Parietal lobe (tissue), 2 donors: ENCODE results near the gene HOXC12. TPM values are rescaled to one million over a fixed set of nuclear protein-coding genes. Genes with fewer than 3 reads are reported as not detected.

Source experiments
- small RNA-seq: library from RNA; depleted of rRNA; stranded (forward); fragments of <200 nt; gene quantifications from one replicate; pipeline ENCODE3, GENCODE V24; 2014; ENCODE audit warnings: low replicate concordance
- total RNA-seq: library from RNA; depleted of rRNA; stranded (reverse); fragments of >200 nt; gene quantifications from one replicate; pipeline ENCODE4 v1.2.3, GENCODE V29; 2014

HOXC12 gene, protein sequence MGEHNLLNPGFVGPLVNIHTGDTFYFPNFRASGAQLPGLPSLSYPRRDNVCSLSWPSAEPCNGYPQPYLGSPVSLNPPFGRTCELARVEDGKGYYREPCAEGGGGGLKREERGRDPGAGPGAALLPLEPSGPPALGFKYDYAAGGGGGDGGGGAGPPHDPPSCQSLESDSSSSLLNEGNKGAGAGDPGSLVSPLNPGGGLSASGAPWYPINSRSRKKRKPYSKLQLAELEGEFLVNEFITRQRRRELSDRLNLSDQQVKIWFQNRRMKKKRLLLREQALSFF
- not detected for total RNA-seq

DNA sequence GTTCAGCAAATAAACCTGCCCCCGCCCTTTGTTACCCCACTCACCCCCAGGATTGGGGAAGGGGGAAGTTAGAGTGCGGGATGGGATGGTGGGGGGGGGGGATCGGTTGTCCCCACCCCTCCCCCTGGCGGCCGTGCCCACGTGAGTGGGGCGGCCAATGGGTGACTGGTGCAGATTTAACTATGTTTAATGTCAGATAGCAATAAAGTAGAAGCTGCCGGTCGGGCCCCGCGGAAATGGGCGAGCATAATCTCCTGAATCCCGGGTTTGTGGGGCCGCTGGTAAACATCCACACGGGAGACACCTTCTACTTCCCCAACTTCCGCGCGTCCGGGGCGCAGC is at the start of gene HOXC12:
HOXC12 (plus strand) TSS at position 210 of the 342 bp plus-strand sequence; CDS start at position 237, 27 bp downstream.

DNA sequence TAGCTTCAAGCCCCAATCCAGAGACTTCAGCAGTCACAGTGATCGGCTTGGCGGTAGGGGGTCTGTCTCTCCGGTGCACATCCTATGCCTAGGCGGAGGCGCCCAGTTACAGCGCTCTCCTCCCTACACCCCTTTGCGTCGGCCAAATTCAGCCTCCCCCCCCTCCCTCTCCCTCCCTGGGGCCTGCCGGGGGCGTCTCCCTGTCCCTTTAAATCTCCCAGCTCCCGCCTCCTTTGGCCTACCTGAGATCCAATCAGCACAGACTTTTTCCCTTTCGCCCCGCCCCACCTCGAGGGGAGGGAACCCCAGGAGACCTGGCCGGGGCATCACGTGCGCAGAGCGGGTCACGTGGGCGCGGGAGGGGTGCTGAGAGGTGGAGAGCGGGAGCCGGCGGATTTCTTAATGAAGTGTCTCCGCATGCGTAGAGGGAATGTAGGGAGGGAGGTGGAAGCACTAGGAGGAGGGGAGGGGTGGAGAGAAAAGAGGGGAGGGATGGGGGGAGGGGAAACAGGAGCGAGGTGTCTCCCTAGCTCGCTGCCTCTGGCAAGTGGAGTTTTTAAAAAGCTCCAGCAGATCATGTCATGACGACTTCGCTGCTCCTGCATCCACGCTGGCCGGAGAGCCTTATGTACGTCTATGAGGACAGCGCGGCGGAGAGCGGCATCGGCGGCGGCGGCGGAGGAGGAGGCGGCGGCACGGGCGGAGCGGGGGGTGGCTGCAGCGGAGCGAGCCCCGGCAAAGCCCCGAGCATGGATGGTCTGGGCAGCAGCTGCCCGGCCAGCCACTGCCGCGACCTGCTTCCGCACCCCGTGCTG is 16.2 kb upstream of the HOXC12 start, which contains the start of gene HOXC13:
HOXC13 (plus strand) TSS at position 506 of the 815 bp plus-strand sequence; CDS start at position 582, 76 bp downstream.

DNA sequence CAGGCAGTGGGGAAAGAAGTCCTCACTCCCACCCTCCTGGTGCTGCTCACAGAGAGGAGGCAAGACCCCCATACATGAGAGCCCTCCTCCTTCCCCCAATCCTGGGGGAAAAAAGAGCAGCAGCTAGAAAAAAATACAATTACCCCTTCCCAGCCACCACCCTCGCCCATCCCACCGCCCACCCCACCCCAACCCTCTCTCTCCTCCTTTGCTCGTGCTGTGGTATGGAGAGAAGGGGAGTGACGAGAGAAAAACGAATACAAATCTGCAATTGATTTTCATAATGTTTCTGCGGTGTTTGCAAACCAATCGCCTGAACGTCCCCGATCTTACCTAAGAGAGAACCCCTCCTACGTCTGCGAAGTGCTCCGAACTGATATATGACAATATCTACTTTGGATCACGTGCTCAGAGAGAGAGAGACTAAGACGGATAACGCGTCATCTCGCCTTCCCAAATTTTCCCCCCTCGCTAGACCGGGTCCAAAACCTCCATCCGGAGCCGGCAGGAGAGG is 18.1 kb downstream of the HOXC12 start, which contains the start of gene HOXC11:
HOXC11 (plus strand) TSS at position 405 of the 514 bp plus-strand sequence. CDS start 116 bp downstream, outside the sequence.

DNA sequence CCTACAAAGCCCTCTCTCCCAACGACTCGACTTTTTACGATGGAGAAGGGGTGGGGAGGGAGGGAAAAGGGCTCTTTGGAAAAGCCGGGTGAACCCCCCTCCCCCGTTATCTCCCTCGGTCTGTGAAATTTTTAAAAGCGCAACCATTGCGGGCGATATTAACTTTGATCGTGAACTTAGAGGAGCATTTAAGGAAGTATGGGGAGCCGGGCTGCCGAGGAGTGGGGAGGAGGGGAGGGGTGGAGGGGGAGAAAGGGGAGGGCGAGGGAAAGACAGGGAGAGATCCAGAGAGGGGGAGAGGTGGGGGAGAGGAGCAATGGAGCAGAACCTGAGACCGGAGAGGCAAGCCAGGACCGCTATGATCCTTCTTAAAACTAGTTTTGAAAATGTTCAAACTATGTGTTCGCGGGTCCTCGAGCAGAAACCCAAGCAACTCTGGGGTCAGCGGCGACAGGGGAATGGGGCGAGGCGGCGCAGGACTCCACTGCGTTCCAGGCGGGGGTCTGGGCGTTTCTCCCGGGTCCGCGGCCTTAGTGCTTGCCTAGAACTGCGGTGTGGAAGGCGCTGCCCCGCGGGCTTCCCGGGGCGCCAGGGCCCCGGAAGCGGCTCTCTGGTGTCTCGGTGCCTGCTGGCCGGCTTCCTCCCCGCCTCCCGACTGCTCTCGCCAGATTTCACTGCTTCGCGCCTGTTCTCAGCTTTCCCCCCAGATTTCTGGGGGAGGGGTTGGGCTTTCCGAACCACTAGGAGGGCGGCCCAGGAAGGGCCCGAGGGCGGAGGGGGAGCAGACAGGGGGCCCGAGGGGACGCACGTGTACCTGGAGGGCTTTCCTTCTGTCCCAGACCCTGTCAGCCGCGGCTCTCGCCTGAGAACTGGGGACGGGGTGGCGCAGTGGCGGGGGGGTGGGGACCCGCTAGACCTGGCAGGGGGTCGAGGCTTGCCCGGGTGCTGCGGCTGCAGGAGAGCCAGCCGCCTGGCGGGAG is 19.7 kb downstream of the HOXC12 start, which contains the start of gene HOTAIR:
HOTAIR (minus strand) TSS at position 871 of the 980 bp plus-strand sequence.

DNA sequence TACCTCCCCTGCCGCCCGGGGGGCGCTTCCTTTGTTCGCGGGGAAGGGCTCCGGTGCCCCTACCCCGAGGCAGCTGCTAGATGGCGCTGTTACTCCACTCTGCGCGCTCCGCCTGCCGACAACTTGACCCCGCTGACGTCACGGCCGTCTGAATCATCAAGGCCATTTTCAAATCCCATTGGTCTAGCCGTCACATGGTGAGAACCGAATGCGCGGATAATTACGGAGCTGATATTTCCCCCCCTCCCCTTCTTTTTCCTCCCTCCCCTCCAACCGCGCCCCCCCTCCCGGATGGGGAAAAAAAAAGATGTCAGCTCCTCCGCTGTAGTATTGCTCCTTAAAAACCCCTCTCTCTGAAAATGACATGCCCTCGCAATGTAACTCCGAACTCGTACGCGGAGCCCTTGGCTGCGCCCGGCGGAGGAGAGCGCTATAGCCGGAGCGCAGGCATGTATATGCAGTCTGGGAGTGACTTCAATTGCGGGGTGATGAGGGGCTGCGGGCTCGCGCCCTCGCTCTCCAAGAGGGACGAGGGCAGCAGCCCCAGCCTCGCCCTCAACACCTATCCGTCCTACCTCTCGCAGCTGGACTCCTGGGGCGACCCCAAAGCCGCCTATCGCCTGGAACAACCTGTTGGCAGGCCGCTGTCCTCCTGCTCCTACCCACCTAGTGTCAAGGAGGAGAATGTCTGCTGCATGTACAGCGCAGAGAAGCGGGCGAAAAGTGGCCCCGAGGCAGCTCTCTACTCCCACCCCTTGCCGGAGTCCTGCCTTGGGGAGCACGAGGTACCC is 30.4 kb downstream of the HOXC12 start, which contains the start of gene HOXC10:
HOXC10 (plus strand) TSS at position 246 of the 791 bp plus-strand sequence; CDS start at position 360, 114 bp downstream.

DNA sequence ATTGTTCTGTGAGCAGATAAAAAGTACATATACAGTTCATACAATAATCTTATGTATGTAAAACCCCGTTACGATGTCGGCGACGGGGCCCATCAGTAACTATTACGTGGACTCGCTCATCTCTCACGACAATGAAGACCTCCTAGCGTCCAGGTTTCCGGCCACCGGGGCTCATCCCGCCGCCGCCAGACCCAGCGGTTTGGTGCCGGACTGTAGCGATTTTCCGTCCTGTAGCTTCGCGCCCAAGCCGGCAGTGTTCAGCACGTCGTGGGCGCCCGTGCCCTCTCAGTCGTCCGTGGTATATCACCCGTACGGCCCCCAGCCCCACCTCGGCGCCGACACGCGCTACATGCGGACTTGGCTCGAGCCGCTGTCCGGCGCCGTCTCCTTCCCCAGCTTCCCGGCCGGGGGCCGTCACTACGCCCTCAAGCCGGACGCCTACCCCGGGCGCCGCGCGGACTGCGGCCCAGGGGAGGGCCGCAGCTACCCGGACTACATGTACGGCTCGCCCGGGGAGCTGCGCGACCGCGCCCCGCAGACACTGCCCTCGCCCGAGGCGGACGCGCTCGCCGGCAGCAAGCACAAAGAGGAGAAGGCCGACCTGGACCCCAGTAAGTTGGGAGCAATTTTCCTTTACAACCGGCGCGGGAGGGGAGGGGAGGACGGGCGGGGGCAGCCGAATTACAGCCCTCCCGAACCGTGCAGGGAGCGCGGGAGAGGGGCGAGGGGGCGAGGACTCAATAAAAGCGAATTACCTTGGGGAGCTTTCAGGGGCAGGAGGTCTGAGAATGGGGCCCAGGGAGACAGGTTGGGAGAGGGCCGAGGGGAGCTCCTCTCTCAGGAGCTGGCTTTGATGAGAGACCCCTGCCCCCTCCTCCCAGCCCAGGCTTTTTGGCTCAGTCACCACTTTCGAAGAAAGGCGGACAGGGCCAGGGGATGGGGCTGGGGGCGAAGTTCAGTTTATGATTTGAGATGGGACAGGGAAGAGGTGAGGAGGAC is 45.7 kb downstream of the HOXC12 start, which contains the start of gene HOXC9:
HOXC9 (plus strand) TSS at position 46 of the 999 bp plus-strand sequence; CDS start at position 74, 28 bp downstream.

Small RNA genes within 50 kb of the gene (small RNA-seq; reads per million reads assigned to genes)
- not detected for gene AC012531.3
- not detected for gene AC012531.4
- not detected for gene MIR196A2
- not detected for gene RF01905
- not detected for gene RF01906

Other genes starting within 250 kb of the HOXC12 start
- 144 TPM for gene CALCOCO1, start 227.5 kb upstream of the HOXC12 start, total RNA-seq
- not detected for gene CISTR, start 202.9 kb upstream of the HOXC12 start, total RNA-seq
- gene HOXC13, start 16.1 kb upstream of the HOXC12 start, total RNA-seq = not detected
- not detected for gene HOXC11, start 18.2 kb downstream of the HOXC12 start, total RNA-seq
- not detected for gene HOTAIR, start 20.1 kb downstream of the HOXC12 start, total RNA-seq
- not detected for gene HOXC10, start 30.2 kb downstream of the HOXC12 start, total RNA-seq
- not detected for gene HOXC9, start 45.3 kb downstream of the HOXC12 start, total RNA-seq
- gene HOXC8, start 54.1 kb downstream of the HOXC12 start, total RNA-seq = not detected
- not detected for gene HOXC6, start 73.5 kb downstream of the HOXC12 start, total RNA-seq
- not detected for gene HOXC5, start 78.1 kb downstream of the HOXC12 start, total RNA-seq
- not detected for gene HOXC4, start 98.9 kb downstream of the HOXC12 start, total RNA-seq
- 50.1 TPM for gene SMUG1, start 234.1 kb downstream of the HOXC12 start, total RNA-seq